Stimulated activated memory B cell treated with anti-CD40 and anti-IgM and Interleukin-4, amounts not matched to agents 10 μg/mL and 1 μg/mL and 100 μg/mL, for 72 hours (primary cell): ENCODE measurements around the gene GPI.
"Not testable (repeated sequence)": the region's sequence is repeated elsewhere in the genome, so short reads cannot be mapped to it uniquely, and the experiment has no call there.

ENCODE experiments used
- ATAC-seq: fragments of 150-1000 bp; cut with Tn5 transposase; 2 replicates; pipeline ENCODE4 v1.10.0; 2021
- H3K27ac Mint-ChIP-seq: one replicate; pipeline ENCODE4 v1.8.0; 2022; ENCODE audit warnings: mild to moderate bottlenecking, mixed read lengths
- H3K27me3 Mint-ChIP-seq: one replicate; pipeline ENCODE4 v1.8.0; 2022; ENCODE audit warnings: mixed read lengths
- H3K36me3 Mint-ChIP-seq: one replicate; pipeline ENCODE4 v1.8.0; 2022; ENCODE audit warnings: mixed read lengths
- H3K4me1 Mint-ChIP-seq: one replicate; pipeline ENCODE4 v1.8.0; 2022; ENCODE audit warnings: mixed read lengths
- H3K4me3 Mint-ChIP-seq: one replicate; pipeline ENCODE4 v1.8.0; 2022; ENCODE audit warnings: mild to moderate bottlenecking, moderate library complexity, mixed read lengths
- H3K9me3 Mint-ChIP-seq: one replicate; pipeline ENCODE4 v1.8.0; 2022; ENCODE audit warnings: mixed read lengths

The GPI gene

GRCh38 chr19:34370983-34371382 is 6.0 kb downstream of the GPI start:
- H3K36me3 Mint-ChIP-seq: peaks cover 67% of the 10 kb centered on the region
- H3K27me3 Mint-ChIP-seq: no peaks in the 10 kb centered on the region
- ATAC-seq: no peak
- no peak overlapping the region for H3K27ac Mint-ChIP-seq
- no peak overlapping the region for H3K4me3 Mint-ChIP-seq
- H3K4me1 Mint-ChIP-seq: peaks cover 21% of the 10 kb centered on the region
- no peaks in the 10 kb centered on the region for H3K9me3 Mint-ChIP-seq

GRCh38 chr19:34373601-34374288 is 8.7 kb downstream of the GPI start:
- no peaks in the 10 kb centered on the region for H3K9me3 Mint-ChIP-seq
- no peak overlapping the region for H3K4me3 Mint-ChIP-seq
- no peaks in the 10 kb centered on the region for H3K27me3 Mint-ChIP-seq
- peaks cover 68% of the 10 kb centered on the region for H3K36me3 Mint-ChIP-seq
- no peak overlapping the region for H3K27ac Mint-ChIP-seq
- H3K4me1 Mint-ChIP-seq: no peaks in the 10 kb centered on the region
- no peak for ATAC-seq

GRCh38 chr19:34375598-34375997 is 10.6 kb downstream of the GPI start:
- no peaks in the 10 kb centered on the region for H3K4me1 Mint-ChIP-seq
- no peak overlapping the region for H3K27ac Mint-ChIP-seq
- H3K36me3 Mint-ChIP-seq: peaks cover 62% of the 10 kb centered on the region
- H3K27me3 Mint-ChIP-seq: no peaks in the 10 kb centered on the region
- no peaks in the 10 kb centered on the region for H3K9me3 Mint-ChIP-seq
- no peak overlapping the region for H3K4me3 Mint-ChIP-seq
- no peak for ATAC-seq

- H3K36me3 Mint-ChIP-seq: peaks cover 71% of the 10 kb centered on the region
- no peaks in the 10 kb centered on the region for H3K27me3 Mint-ChIP-seq
- H3K9me3 Mint-ChIP-seq: no peaks in the 10 kb centered on the region
- no peak overlapping the region for H3K27ac Mint-ChIP-seq
- ATAC-seq: no peak
- peaks cover 13% of the 10 kb centered on the region for H3K4me1 Mint-ChIP-seq
- H3K4me3 Mint-ChIP-seq: no peak overlapping the region
Observed at GRCh38 chr19:34380639-34381241, 15.7 kb downstream of the GPI start.

- no peaks in the 10 kb centered on the region for H3K27me3 Mint-ChIP-seq
- H3K36me3 Mint-ChIP-seq: peaks cover 76% of the 10 kb centered on the region
- ATAC-seq: no peak
- no peak overlapping the region for H3K4me3 Mint-ChIP-seq
- no peaks in the 10 kb centered on the region for H3K9me3 Mint-ChIP-seq
- H3K4me1 Mint-ChIP-seq: peaks cover 14% of the 10 kb centered on the region
- no peak overlapping the region for H3K27ac Mint-ChIP-seq
Observed at GRCh38 chr19:34381399-34382251, 16.6 kb downstream of the GPI start.

GRCh38 chr19:34382471-34382870 is 17.5 kb downstream of the GPI start:
- Mint-ChIP-seq H3K27ac (peak overlapping the region; percentile 48), H3K36me3 (peaks cover 73% of the 10 kb centered on the region), H3K4me1 (peaks cover 14% of the 10 kb centered on the region), H3K27me3 (no peaks in the 10 kb centered on the region), H3K4me3 (no peak overlapping the region), H3K9me3 (no peaks in the 10 kb centered on the region)
- no peak for ATAC-seq

- ATAC-seq: no peak
- Mint-ChIP-seq H3K36me3 (peaks cover 67% of the 10 kb centered on the region), H3K4me3 (no peak overlapping the region), H3K4me1 (peaks cover 14% of the 10 kb centered on the region), H3K27ac (no peak overlapping the region), H3K9me3 (no peaks in the 10 kb centered on the region), H3K27me3 (no peaks in the 10 kb centered on the region)
Observed at GRCh38 chr19:34383599-34383998, 18.6 kb downstream of the GPI start.

GRCh38 chr19:34386645-34387445 is 21.8 kb downstream of the GPI start:
- no peak overlapping the region for H3K27ac Mint-ChIP-seq
- peaks cover 14% of the 10 kb centered on the region for H3K4me1 Mint-ChIP-seq
- no peak overlapping the region for H3K4me3 Mint-ChIP-seq
- no peaks in the 10 kb centered on the region for H3K9me3 Mint-ChIP-seq
- peaks cover 50% of the 10 kb centered on the region for H3K36me3 Mint-ChIP-seq
- no peaks in the 10 kb centered on the region for H3K27me3 Mint-ChIP-seq
- ATAC-seq: no peak

- Mint-ChIP-seq H3K27me3 (no peaks in the 10 kb centered on the region), H3K36me3 (peaks cover 46% of the 10 kb centered on the region), H3K4me1 (peaks cover 14% of the 10 kb centered on the region), H3K4me3 (no peak overlapping the region), H3K27ac (no peak overlapping the region), H3K9me3 (no peaks in the 10 kb centered on the region)
- ATAC-seq: no peak
Observed at GRCh38 chr19:34387446-34387810, 22.4 kb downstream of the GPI start.

- H3K9me3 Mint-ChIP-seq, H3K4me3 Mint-ChIP-seq, H3K27me3 Mint-ChIP-seq, ATAC-seq, H3K27ac Mint-ChIP-seq, H3K4me1 Mint-ChIP-seq: not testable (repeated sequence)
- peaks cover 32% of the 10 kb centered on the region for H3K36me3 Mint-ChIP-seq
Observed at GRCh38 chr19:34388745-34389144, 23.7 kb downstream of the GPI start.

GRCh38 chr19:34391813-34392212 is 26.8 kb downstream of the GPI start:
- ATAC-seq: no peak

GRCh38 chr19:34393031-34393430 is 28.0 kb downstream of the GPI start:
- no peaks in the 10 kb centered on the region for H3K4me1 Mint-ChIP-seq
- peak; percentile 9 for ATAC-seq
- no peaks in the 10 kb centered on the region for H3K27me3 Mint-ChIP-seq
- H3K4me3 Mint-ChIP-seq: no peak overlapping the region
- H3K9me3 Mint-ChIP-seq: no peaks in the 10 kb centered on the region
- H3K27ac Mint-ChIP-seq: no peak overlapping the region
- no peaks in the 10 kb centered on the region for H3K36me3 Mint-ChIP-seq

More at GRCh38 chr19:34391813-34392212, 26.8 kb downstream of the GPI start:
- H3K36me3 Mint-ChIP-seq: peaks cover 5% of the 10 kb centered on the region
- H3K9me3 Mint-ChIP-seq: no peaks in the 10 kb centered on the region
- H3K4me3 Mint-ChIP-seq: no peak overlapping the region
- no peak overlapping the region for H3K27ac Mint-ChIP-seq
- H3K4me1 Mint-ChIP-seq: no peaks in the 10 kb centered on the region
- H3K27me3 Mint-ChIP-seq: no peaks in the 10 kb centered on the region

GRCh38 chr19:34393629-34394028 is 28.6 kb downstream of the GPI start:
- Mint-ChIP-seq H3K36me3 (peaks cover 5% of the 10 kb centered on the region), H3K27me3 (no peaks in the 10 kb centered on the region), H3K27ac (no peak overlapping the region), H3K4me3 (no peak overlapping the region), H3K9me3 (no peaks in the 10 kb centered on the region), H3K4me1 (no peaks in the 10 kb centered on the region)
- no peak for ATAC-seq

GRCh38 chr19:34397853-34398252 is 32.9 kb downstream of the GPI start:
- no peak overlapping the region for H3K27ac Mint-ChIP-seq
- ATAC-seq: no peak
- H3K4me3 Mint-ChIP-seq: no peak overlapping the region
- no peaks in the 10 kb centered on the region for H3K9me3 Mint-ChIP-seq
- no peaks in the 10 kb centered on the region for H3K4me1 Mint-ChIP-seq
- no peaks in the 10 kb centered on the region for H3K27me3 Mint-ChIP-seq
- peaks cover 24% of the 10 kb centered on the region for H3K36me3 Mint-ChIP-seq

GRCh38 chr19:34399886-34400285 is 34.9 kb downstream of the GPI start:
- H3K36me3 Mint-ChIP-seq: peaks cover 24% of the 10 kb centered on the region
- no peak overlapping the region for H3K4me3 Mint-ChIP-seq
- no peak overlapping the region for H3K27ac Mint-ChIP-seq
- no peaks in the 10 kb centered on the region for H3K27me3 Mint-ChIP-seq
- no peak for ATAC-seq
- no peaks in the 10 kb centered on the region for H3K9me3 Mint-ChIP-seq
- H3K4me1 Mint-ChIP-seq: peaks cover 11% of the 10 kb centered on the region
